PC-3 (cell line): ENCODE measurements around the gene IL17REL. TPM values are rescaled to one million over a fixed set of nuclear protein-coding genes. Genes with fewer than 3 reads are reported as not detected.

ENCODE experiments used
- ATAC-seq: fragments of 200-7000 bp; cut with Tn5 transposase; 2 replicates; pipeline ENCODE4 v1.9.1; 2020; ENCODE audit warnings: mild to moderate bottlenecking, moderate library complexity
- BruUV-seq: library from RNA; stranded (reverse); fragments of 400-500 nt; replicated peaks from 2 replicates; lab custom pipeline; 2021; lab: Mats Ljungman, UMichigan
- CTCF ChIA-PET: fragments of 300-600 bp; sonication (Branson Sonifier 250); formaldehyde crosslinking; loops from one replicate; lab custom pipeline; 2022; ENCODE audit warnings: antibody characterized with exemption; lab: Charles Lee
- POLR2A ChIA-PET: fragments of 300-600 bp; sonication (Branson Sonifier 250); formaldehyde crosslinking; loops from one replicate; lab custom pipeline; 2022; ENCODE audit warnings: antibody characterized with exemption; ENCODE audit not compliant: unreplicated experiment; lab: Charles Lee
- DNase-seq: peaks from one replicate; pipeline ENCODE4 v3.0.0-alpha.2; 2015
- H2AFZ ChIP-seq: fragments of 300-600 bp; sonication (generic); 2 replicates; pipeline ENCODE4 v1.6.0; 2016; ENCODE audit warnings: antibody characterized with exemption, low read length
- H3F3A ChIP-seq: fragments of 300-600 bp; sonication (generic); one replicate; pipeline ENCODE4 v1.6.0; 2017; ENCODE audit warnings: antibody characterized with exemption, low read length, control low read depth, mild to moderate bottlenecking; ENCODE audit not compliant: unreplicated experiment
- H3K27ac ChIP-seq: fragments of 300-600 bp; sonication (generic); 2 replicates; pipeline ENCODE4 v1.5.1; 2016; ENCODE audit warnings: mild to moderate bottlenecking, low read length
- H3K27me3 ChIP-seq: fragments of 300-600 bp; sonication (generic); 2 replicates; pipeline ENCODE4 v1.6.1; 2016; ENCODE audit warnings: low read length, mixed read lengths
- H3K36me3 ChIP-seq: fragments of 300-600 bp; sonication (generic); 2 replicates; pipeline ENCODE4 v1.6.1; 2016; ENCODE audit warnings: low read depth, mixed run types, low read length, mixed read lengths
- H3K4me1 ChIP-seq: fragments of 300-600 bp; sonication (generic); 2 replicates; pipeline ENCODE4 v1.5.1; 2016; ENCODE audit warnings: low read length; ENCODE audit not compliant: insufficient read depth
- H3K4me2 ChIP-seq: fragments of 300-600 bp; sonication (generic); 2 replicates; pipeline ENCODE4 v1.6.0; 2016; ENCODE audit warnings: low read length
- H3K4me3 ChIP-seq: fragments of 300-600 bp; sonication (generic); 2 replicates; pipeline ENCODE4 v1.5.1; 2016; ENCODE audit warnings: mild to moderate bottlenecking, low read length, mixed read lengths
- H3K79me2 ChIP-seq: fragments of 300-600 bp; sonication (generic); 2 replicates; pipeline ENCODE4 v1.6.1; 2017; ENCODE audit warnings: low read length, mixed read lengths
- H3K9ac ChIP-seq: fragments of 300-600 bp; sonication (generic); 2 replicates; pipeline ENCODE4 v1.6.0; 2016; ENCODE audit warnings: mild to moderate bottlenecking, low read length
- H3K9me2 ChIP-seq: fragments of 300-600 bp; sonication (generic); replicated peaks from 2 replicates; pipeline ENCODE4 v1.6.1; 2016; ENCODE audit warnings: mixed run types, low read length, mixed read lengths
- H3K9me3 ChIP-seq: fragments of 300-600 bp; sonication (generic); 2 replicates; pipeline ENCODE4 v1.6.1; 2016; ENCODE audit warnings: low read length, mixed read lengths
- H4K20me1 ChIP-seq: fragments of 300-600 bp; sonication (generic); 2 replicates; pipeline ENCODE4 v1.6.1; 2016; ENCODE audit warnings: low read length, mixed read lengths
- EZH2 ChIP-seq: fragments of 300-600 bp; sonication (generic); IDR thresholded peaks from one replicate; pipeline ENCODE4 v1.6.1; 2017; ENCODE audit warnings: antibody characterized with exemption, mild to moderate bottlenecking, low read length; ENCODE audit not compliant: unreplicated experiment
- EZH2phosphoT487 ChIP-seq: fragments of 300-600 bp; sonication (generic); IDR thresholded peaks from 2 replicates; pipeline ENCODE4 v1.6.1; 2018; ENCODE audit warnings: mild to moderate bottlenecking, antibody characterized with exemption, low read length, borderline replicate concordance
- intact Hi-C: fragments of 100-400 bp; cut with micrococcal nuclease; formaldehyde crosslinking; loops from 2 replicates; pipeline ENCODE4 v1.9.0; 2023
- total RNA-seq: library from RNA; depleted of rRNA; stranded (reverse); fragments of >200 nt; gene quantifications from 2 replicates; pipeline ENCODE4 v1.2.3, GENCODE V29; 2014
- TF ChIP-seq, protein P1 (sequence below): fragments of 300-600 bp; sonication (generic); conservative IDR thresholded peaks from 2 replicates; pipeline ENCODE4 v1.5.1; 2017; ENCODE audit warnings: antibody characterized with exemption, low read depth, mild to moderate bottlenecking, low read length

Gene IL17REL
- total RNA-seq, 1 experiment from 2014 or later, result 0.04 TPM

DNA sequence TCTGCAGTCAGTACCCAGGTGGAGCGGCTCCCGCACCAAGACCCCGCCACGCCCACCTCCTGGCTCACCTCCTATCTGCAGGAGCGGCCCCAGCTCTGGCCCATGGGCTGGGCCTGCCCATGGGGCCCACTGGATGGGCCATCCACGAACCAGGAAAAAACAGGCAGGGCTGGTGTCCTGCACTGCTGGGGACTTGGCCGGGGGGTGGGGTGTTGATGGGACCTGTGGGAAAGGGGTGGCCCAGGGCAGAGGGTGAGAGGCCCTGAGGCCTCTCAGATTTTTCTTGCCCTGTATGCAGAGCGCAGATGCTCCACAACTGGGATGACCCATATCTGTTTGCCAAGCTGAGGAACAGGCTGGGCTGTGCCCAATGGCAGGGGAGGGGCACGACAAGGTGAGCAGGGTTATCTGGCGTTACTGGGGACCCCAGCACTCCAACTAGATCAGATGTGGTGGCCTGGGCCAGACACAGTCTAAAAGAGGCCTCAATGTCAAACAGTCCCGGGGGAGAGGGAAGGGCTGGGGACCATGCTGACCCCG lies 54.7 kb downstream of the IL17REL start:
- H3K4me3 ChIP-seq, result no peak overlapping the region
- H3K9me3 ChIP-seq, result no peaks in the 10 kb centered on the region
- no peak overlapping the region for H3K9ac ChIP-seq
- H4K20me1 ChIP-seq, result peaks cover 11% of the 10 kb centered on the region
- H3K27ac ChIP-seq, result no peak overlapping the region
- BruUV-seq, result no TSS peak
- no peak overlapping the region for H3K4me2 ChIP-seq
- H2AFZ ChIP-seq, result no peak overlapping the region
- CTCF ChIA-PET, result no interaction called here
- no peaks in the 10 kb centered on the region for H3K27me3 ChIP-seq
- intact Hi-C loops, result no loop called here
- DNase-seq, result no peak
- no peak for ATAC-seq
- peaks cover 15% of the 10 kb centered on the region for H3K4me1 ChIP-seq
- TF ChIP-seq EZH2, result no peak
- TF ChIP-seq, protein P1, sequence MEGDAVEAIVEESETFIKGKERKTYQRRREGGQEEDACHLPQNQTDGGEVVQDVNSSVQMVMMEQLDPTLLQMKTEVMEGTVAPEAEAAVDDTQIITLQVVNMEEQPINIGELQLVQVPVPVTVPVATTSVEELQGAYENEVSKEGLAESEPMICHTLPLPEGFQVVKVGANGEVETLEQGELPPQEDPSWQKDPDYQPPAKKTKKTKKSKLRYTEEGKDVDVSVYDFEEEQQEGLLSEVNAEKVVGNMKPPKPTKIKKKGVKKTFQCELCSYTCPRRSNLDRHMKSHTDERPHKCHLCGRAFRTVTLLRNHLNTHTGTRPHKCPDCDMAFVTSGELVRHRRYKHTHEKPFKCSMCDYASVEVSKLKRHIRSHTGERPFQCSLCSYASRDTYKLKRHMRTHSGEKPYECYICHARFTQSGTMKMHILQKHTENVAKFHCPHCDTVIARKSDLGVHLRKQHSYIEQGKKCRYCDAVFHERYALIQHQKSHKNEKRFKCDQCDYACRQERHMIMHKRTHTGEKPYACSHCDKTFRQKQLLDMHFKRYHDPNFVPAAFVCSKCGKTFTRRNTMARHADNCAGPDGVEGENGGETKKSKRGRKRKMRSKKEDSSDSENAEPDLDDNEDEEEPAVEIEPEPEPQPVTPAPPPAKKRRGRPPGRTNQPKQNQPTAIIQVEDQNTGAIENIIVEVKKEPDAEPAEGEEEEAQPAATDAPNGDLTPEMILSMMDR, result no peak
- TF ChIP-seq EZH2phosphoT487, result no peak
- H3F3A ChIP-seq, result no peaks in the 10 kb centered on the region
- POLR2A ChIA-PET, result no interaction called here
- peaks cover 11% of the 10 kb centered on the region for H3K36me3 ChIP-seq
- H3K9me2 ChIP-seq, result no peaks in the 10 kb centered on the region
- H3K79me2 ChIP-seq, result peaks cover 19% of the 10 kb centered on the region

DNA sequence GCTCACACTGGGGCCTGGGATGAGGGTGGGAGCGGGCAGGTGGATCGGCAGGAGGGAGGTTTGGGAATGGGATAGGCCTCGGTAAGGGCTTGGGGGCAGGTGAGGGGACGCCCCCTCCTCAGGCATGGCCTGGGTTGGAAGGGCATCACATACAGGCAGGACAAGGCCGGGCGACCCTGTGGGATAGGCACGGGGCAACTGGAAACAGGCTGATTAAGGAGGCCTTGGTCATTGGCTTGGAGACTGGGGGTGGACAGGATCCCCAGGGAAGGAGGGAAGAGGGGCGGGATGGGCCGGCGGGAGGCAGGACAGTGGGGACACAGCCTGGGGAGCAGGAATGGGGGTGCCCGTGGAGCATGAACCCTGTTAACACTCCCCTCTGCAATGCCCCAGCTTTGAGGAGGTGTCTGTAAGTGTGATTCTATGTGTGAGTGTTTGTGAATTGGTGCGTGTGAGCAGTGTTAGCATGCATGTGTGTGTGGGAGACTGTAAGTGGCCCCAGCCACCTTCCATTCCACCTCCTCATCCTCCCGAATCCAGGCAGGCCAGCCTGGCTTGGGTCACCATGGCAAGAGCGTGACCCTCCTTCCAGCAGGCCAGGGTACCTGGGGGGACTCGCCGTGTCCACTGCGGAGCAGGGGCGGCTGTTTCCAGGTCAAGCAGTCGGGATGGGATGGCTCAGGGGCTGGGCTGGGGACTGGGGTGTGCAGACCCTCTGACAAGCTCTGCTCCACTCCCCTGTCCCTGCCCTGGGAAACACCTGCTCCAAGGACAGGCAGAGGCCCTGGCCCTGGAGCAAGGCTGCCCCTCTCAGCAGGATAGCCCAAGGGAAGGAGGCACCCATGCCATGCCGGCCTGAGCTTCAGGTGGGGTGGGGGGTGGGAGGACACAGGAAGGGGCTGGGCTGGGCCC lies 55.4 kb downstream of the IL17REL start:
- Histone ChIP-seq H3F3A (no peaks in the 10 kb centered on the region), H3K9me3 (no peaks in the 10 kb centered on the region), H2AFZ (no peak overlapping the region), H3K9ac (no peak overlapping the region), H3K27me3 (no peaks in the 10 kb centered on the region), H3K4me3 (no peak overlapping the region), H3K4me1 (peaks cover 15% of the 10 kb centered on the region), H3K36me3 (peaks cover 6% of the 10 kb centered on the region; the same call in 1 of the 2 replicates), H3K79me2 (peaks cover 12% of the 10 kb centered on the region), H3K4me2 (no peak overlapping the region), H3K27ac (no peak overlapping the region), H3K9me2 (no peaks in the 10 kb centered on the region), H4K20me1 (peaks cover 6% of the 10 kb centered on the region)
- intact Hi-C loops, result no loop called here
- ATAC-seq (no peak), DNase-seq (no peak)
- BruUV-seq, result no TSS peak
- TF ChIP-seq, protein P1, result no peak
- TF ChIP-seq EZH2, result no peak
- no peak for TF ChIP-seq EZH2phosphoT487
- ChIA-PET CTCF (no interaction called here), POLR2A (no interaction called here)

DNA sequence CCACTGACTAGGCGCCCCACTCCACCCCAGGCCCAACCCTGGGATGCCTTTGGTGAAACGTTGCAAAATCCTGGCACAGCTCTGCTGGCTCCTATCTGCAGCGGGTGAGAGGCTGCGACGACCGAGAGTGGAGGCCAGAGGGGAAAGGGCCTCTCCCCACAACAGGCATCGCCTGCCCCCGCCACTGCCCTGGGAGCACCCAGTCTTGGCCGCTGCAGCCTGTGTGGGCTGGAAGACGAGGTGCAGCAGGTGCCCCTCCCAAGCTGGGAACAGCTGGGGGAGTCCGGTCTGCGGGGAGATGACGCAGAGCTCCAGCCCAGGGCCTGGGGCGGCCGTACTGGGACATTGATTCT lies 56.2 kb downstream of the IL17REL start:
- H2AFZ ChIP-seq, result no peak overlapping the region
- BruUV-seq, result no TSS peak
- H3K79me2 ChIP-seq, result peaks cover 5% of the 10 kb centered on the region
- no peak overlapping the region for H3K27ac ChIP-seq
- H3K4me2 ChIP-seq, result no peak overlapping the region
- intact Hi-C loops, result no loop called here
- no peaks in the 10 kb centered on the region for H3F3A ChIP-seq
- no peaks in the 10 kb centered on the region for H3K9me2 ChIP-seq
- H3K36me3 ChIP-seq, result no peaks in the 10 kb centered on the region
- no peak overlapping the region for H3K9ac ChIP-seq
- POLR2A ChIA-PET, result no interaction called here
- DNase-seq, result no peak
- H4K20me1 ChIP-seq, result peaks cover under 1% of the 10 kb centered on the region
- no peak overlapping the region for H3K4me3 ChIP-seq
- H3K9me3 ChIP-seq, result no peaks in the 10 kb centered on the region
- no peak for ATAC-seq
- CTCF ChIA-PET, result no interaction called here
- TF ChIP-seq, protein P1, result no peak
- TF ChIP-seq EZH2phosphoT487 (no peak), EZH2 (no peak)
- no peaks in the 10 kb centered on the region for H3K27me3 ChIP-seq
- H3K4me1 ChIP-seq, result peaks cover 23% of the 10 kb centered on the region
